ENCODE measurements around the gene MTHFSD. TPM values are rescaled to one million over a fixed set of nuclear protein-coding genes. Genes with fewer than 3 reads are reported as not detected.

The MTHFSD gene
- polyA plus RNA-seq, 3 donors from 2014 or later, result 7.9 to 15.5 (median 12.3) TPM

GRCh38 chr16:86545481-86545880 is 9.6 kb downstream of the MTHFSD start:
- Mint-ChIP-seq H3K4me3 (no peak overlapping the region), H3K9me3 (no peaks in the 10 kb centered on the region)

DNA sequence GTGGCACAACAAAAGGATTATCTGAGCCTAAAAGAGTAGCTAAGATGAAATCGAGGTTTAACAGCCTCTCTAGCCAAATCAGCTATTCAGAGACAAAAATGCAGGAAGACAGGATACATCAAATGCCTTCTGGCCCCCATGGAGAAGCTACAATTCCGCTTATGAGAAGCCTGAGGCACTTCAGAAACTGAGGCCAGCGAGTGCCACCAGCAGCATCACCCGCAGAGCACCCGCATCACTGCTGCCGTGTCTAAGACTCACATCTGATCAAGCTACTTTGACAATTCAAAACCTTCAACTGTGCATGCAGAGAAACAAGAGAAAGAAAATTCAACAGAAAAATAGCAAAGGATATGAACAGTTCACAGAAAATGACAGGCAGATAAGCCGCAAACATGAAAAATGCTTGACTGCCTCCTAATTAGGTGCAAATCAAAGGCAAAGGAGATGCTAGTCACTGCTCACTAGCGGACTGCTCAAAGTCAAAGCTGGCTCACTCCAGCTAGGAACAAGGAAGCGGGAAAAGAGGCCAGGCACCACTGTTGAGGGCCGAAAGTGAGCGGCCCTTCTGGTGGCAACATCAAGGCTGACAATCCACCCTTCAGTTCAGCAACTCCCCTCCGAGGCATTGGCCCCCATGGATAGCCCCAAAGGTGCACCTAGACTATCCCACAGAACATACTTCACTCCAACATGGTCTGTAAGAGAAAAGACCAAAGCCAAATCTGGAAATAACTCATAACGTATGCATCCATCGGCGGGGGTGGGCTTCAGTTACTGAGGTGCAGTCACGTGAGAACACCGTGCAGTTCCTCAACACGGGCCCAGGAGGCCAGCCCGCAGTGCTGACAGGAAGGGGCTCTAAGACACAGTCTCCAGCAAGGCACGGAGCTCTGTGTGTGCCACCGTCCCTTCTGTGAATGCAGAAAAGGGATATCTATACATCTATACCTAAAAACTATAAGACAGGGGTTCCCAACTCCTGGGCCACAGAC is 12.0 kb downstream of the MTHFSD start:
- Mint-ChIP-seq H3K4me1 (no peaks in the 10 kb centered on the region), H3K4me3 (no peak overlapping the region), H3K27me3 (ENCODE audit: low read depth in 3 of 3) (no peaks in the 10 kb centered on the region), H3K27ac (no peak overlapping the region), H3K36me3 (peaks cover 13 to 59% (median 19%) of the 10 kb centered on the region in 3 donors), H3K9me3 (no peaks in the 10 kb centered on the region)
- DNase-seq, result no peak

More at GRCh38 chr16:86545481-86545880, 9.6 kb downstream of the MTHFSD start:
- Mint-ChIP-seq H3K27ac (no peak overlapping the region), H3K36me3 (peaks cover 13 to 44% (median 19%) of the 10 kb centered on the region in 3 donors), H3K27me3 (ENCODE audit: low read depth in 3 of 3) (no peaks in the 10 kb centered on the region), H3K4me1 (no peaks in the 10 kb centered on the region)
- DNase-seq, result no peak

- Mint-ChIP-seq H3K9me3 (no peaks in the 10 kb centered on the region), H3K27ac (no peak overlapping the region), H3K27me3 (ENCODE audit: low read depth in 3 of 3) (peaks cover 0 to 1% (median 0%) of the 10 kb centered on the region in 3 donors), H3K36me3 (peaks cover 13 to 58% (median 21%) of the 10 kb centered on the region in 3 donors), H3K4me3 (no peak overlapping the region), H3K4me1 (no peaks in the 10 kb centered on the region)
- no peak for DNase-seq
Measured at GRCh38 chr16:86541560-86541959, 13.5 kb downstream of the MTHFSD start.

DNA sequence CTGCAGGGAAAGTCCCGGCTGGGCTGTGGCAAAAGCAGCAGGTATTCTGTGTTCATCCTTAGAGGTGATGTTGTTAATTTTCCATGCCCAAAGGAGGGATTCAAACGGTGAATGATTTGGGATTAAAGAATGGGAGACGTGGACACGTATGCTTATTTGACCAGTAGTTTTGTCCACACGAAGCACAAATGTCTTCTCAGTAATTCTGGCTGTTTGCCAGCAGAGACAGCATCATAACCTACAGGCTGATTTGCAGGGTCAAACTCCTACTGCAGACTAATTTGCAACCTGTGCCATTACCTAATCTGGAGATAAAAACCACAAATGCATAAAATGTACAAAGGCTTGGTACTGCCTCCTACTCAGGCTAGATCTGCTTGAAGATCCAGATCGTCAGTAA is 14.1 kb downstream of the MTHFSD start:
- Mint-ChIP-seq H3K4me1 (no peaks in the 10 kb centered on the region), H3K27me3 (ENCODE audit: low read depth in 3 of 3) (peaks cover 0 to 2% (median 0%) of the 10 kb centered on the region in 3 donors), H3K9me3 (no peaks in the 10 kb centered on the region), H3K4me3 (no peak overlapping the region), H3K27ac (no peak overlapping the region), H3K36me3 (peaks cover 13 to 63% (median 25%) of the 10 kb centered on the region in 3 donors)
- DNase-seq, result no peak

- Mint-ChIP-seq H3K4me3 (no peak overlapping the region), H3K36me3 (peaks cover 9 to 51% (median 21%) of the 10 kb centered on the region in 3 donors), H3K4me1 (no peaks in the 10 kb centered on the region), H3K27me3 (ENCODE audit: low read depth in 3 of 3) (peaks cover 0 to 2% (median 0%) of the 10 kb centered on the region in 3 donors), H3K9me3 (no peaks in the 10 kb centered on the region), H3K27ac (no peak overlapping the region)
- DNase-seq, result no peak
Measured at GRCh38 chr16:86538196-86538780, 16.7 kb downstream of the MTHFSD start.

GRCh38 chr16:86537486-86537885 is 17.5 kb downstream of the MTHFSD start:
- no peak overlapping the region for H3K4me3 Mint-ChIP-seq
- H3K9me3 Mint-ChIP-seq, result no peaks in the 10 kb centered on the region
- H3K36me3 Mint-ChIP-seq, result peaks cover 4 to 51% (median 16%) of the 10 kb centered on the region in 3 donors
- peaks cover 0 to 2% (median 0%) of the 10 kb centered on the region in 3 donors for H3K27me3 Mint-ChIP-seq (ENCODE audit: low read depth in 3 of 3)
- DNase-seq, result no peak
- no peaks in the 10 kb centered on the region for H3K4me1 Mint-ChIP-seq
- no peak overlapping the region for H3K27ac Mint-ChIP-seq

DNA sequence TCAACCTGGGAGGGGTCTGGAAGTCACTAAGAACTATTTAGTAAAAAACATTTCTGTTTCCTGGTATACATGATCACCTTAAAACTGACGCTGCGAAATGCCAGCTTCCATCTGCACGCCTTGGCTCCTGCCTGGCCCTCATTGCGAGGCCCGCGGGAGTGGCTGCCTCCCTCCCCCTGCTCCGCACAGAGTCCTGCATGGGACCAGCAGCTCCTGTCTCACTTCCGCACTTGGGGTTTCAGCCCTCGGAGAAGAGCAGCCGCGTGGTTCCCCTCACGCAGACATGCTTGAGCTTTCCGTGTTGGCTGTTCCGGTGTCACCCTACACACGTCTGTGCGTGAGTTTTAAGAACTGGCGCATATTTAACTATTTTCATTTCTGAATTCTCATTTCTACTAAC is 18.4 kb downstream of the MTHFSD start:
- Mint-ChIP-seq H3K4me1 (no peaks in the 10 kb centered on the region), H3K27me3 (ENCODE audit: low read depth in 3 of 3) (peaks cover 0 to 2% (median 0%) of the 10 kb centered on the region in 3 donors), H3K27ac (no peak overlapping the region), H3K36me3 (peaks cover 4 to 51% (median 11%) of the 10 kb centered on the region in 3 donors), H3K4me3 (no peak overlapping the region), H3K9me3 (no peaks in the 10 kb centered on the region)
- no peak for DNase-seq

GRCh38 chr16:86534779-86535615 is 20.0 kb downstream of the MTHFSD start:
- DNase-seq, result no peak
- Mint-ChIP-seq H3K4me1 (no peaks in the 10 kb centered on the region), H3K27ac (no peak overlapping the region), H3K9me3 (no peaks in the 10 kb centered on the region), H3K36me3 (peaks cover 10 to 37% (median 11%) of the 10 kb centered on the region in 3 donors), H3K27me3 (ENCODE audit: low read depth in 3 of 3) (peaks cover 0 to 2% (median 0%) of the 10 kb centered on the region in 3 donors), H3K4me3 (no peak overlapping the region)

GRCh38 chr16:86533767-86534351 is 21.2 kb downstream of the MTHFSD start:
- Mint-ChIP-seq H3K27ac (no peak overlapping the region), H3K27me3 (ENCODE audit: low read depth in 3 of 3) (peaks cover 0 to 2% (median 2%) of the 10 kb centered on the region in 3 donors), H3K4me3 (no peak overlapping the region), H3K9me3 (no peaks in the 10 kb centered on the region), H3K4me1 (no peaks in the 10 kb centered on the region), H3K36me3 (peaks cover 11 to 27% (median 16%) of the 10 kb centered on the region in 3 donors)
- no peak for DNase-seq

GRCh38 chr16:86533076-86533475 is 22.0 kb downstream of the MTHFSD start:
- no peak for DNase-seq
- Mint-ChIP-seq H3K9me3 (no peaks in the 10 kb centered on the region), H3K36me3 (peaks cover 11 to 23% (median 18%) of the 10 kb centered on the region in 3 donors), H3K27me3 (ENCODE audit: low read depth in 3 of 3) (peaks cover 0 to 2% (median 2%) of the 10 kb centered on the region in 3 donors), H3K4me3 (no peak overlapping the region), H3K27ac (no peak overlapping the region), H3K4me1 (no peaks in the 10 kb centered on the region)

DNA sequence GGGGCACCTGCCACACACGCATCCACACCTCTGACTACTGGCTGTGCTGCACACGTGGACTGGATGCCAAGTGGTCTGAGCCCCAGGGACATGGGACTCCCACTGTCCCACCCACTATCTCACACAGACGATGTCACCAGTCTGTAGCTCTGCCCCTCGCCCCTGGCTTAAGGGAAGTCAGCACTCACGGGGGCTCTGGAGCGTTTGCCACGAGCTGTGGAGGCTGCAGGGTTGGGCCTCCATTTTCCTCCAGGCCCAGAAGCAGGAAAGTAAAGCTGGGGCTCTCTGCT is 22.6 kb downstream of the MTHFSD start:
- H3K27ac Mint-ChIP-seq, result no peak overlapping the region
- H3K4me1 Mint-ChIP-seq, result no peaks in the 10 kb centered on the region
- no peak overlapping the region for H3K4me3 Mint-ChIP-seq
- peaks cover 11 to 23% (median 18%) of the 10 kb centered on the region in 3 donors for H3K36me3 Mint-ChIP-seq
- no peak for DNase-seq
- H3K27me3 Mint-ChIP-seq (ENCODE audit: low read depth in 3 of 3), result peaks cover 0 to 2% (median 2%) of the 10 kb centered on the region in 3 donors
- peaks cover 0 to 2% (median 0%) of the 10 kb centered on the region in 6 donors for H3K9me3 Mint-ChIP-seq

- no peak overlapping the region for H3K27ac Mint-ChIP-seq
- DNase-seq, result no peak
- H3K9me3 Mint-ChIP-seq, result peaks cover 0 to 2% (median 0%) of the 10 kb centered on the region in 6 donors
- peaks cover 0 to 2% (median 2%) of the 10 kb centered on the region in 3 donors for H3K27me3 Mint-ChIP-seq (ENCODE audit: low read depth in 3 of 3)
- no peak overlapping the region for H3K4me3 Mint-ChIP-seq
- peaks cover 6 to 18% (median 17%) of the 10 kb centered on the region in 3 donors for H3K36me3 Mint-ChIP-seq
- no peaks in the 10 kb centered on the region for H3K4me1 Mint-ChIP-seq
Measured at GRCh38 chr16:86531641-86532525, 23.2 kb downstream of the MTHFSD start.

All from immature natural killer cell (primary cell).